MM.1S (cell line): ENCODE data around the gene RPRD1A.

ENCODE experiments used
- DNase-seq: peaks from one replicate; pipeline ENCODE4 v3.0.0-alpha.2; 2015
- H2AFZ ChIP-seq: fragments of 300-600 bp; sonication (generic); 2 replicates; pipeline ENCODE4 v1.6.0; 2016; ENCODE audit warnings: antibody characterized with exemption, low read length
- H3F3A ChIP-seq: fragments of 300-600 bp; sonication (generic); 2 replicates; pipeline ENCODE4 v1.6.1; 2016; ENCODE audit warnings: mild to moderate bottlenecking, antibody characterized with exemption, low read length, moderate library complexity, mixed read lengths; ENCODE audit not compliant: insufficient read depth
- H3K27ac ChIP-seq: fragments of 300-600 bp; sonication (generic); 2 replicates; pipeline ENCODE4 v1.5.1; 2016; ENCODE audit warnings: mild to moderate bottlenecking, low read length
- H3K27me3 ChIP-seq: fragments of 300-600 bp; sonication (generic); replicated peaks from 2 replicates; pipeline ENCODE4 v1.6.0; 2016; ENCODE audit warnings: low read length; ENCODE audit not compliant: insufficient read depth
- H3K36me3 ChIP-seq: fragments of 300-600 bp; sonication (generic); replicated peaks from 2 replicates; pipeline ENCODE4 v1.6.1; 2016; ENCODE audit warnings: mild to moderate bottlenecking, low read length, mixed read lengths; ENCODE audit not compliant: insufficient read depth
- H3K4me1 ChIP-seq: fragments of 300-600 bp; sonication (generic); 2 replicates; pipeline ENCODE4 v1.6.1; 2016; ENCODE audit warnings: low read length, mixed read lengths
- H3K4me2 ChIP-seq: fragments of 300-600 bp; sonication (generic); 2 replicates; pipeline ENCODE4 v1.6.0; 2016; ENCODE audit warnings: low read depth, low read length
- H3K4me3 ChIP-seq: fragments of 300-600 bp; sonication (generic); 2 replicates; pipeline ENCODE4 v1.5.1; 2016; ENCODE audit warnings: low read length, mixed read lengths
- H3K79me2 ChIP-seq: fragments of 300-600 bp; sonication (generic); 2 replicates; pipeline ENCODE4 v1.6.1; 2016; ENCODE audit warnings: mixed run types, low read length, mixed read lengths
- H3K9ac ChIP-seq: fragments of 300-600 bp; sonication (generic); 2 replicates; pipeline ENCODE4 v1.6.1; 2016; ENCODE audit warnings: low read length, mixed read lengths
- H3K9me2 ChIP-seq: fragments of 300-600 bp; sonication (generic); replicated peaks from 2 replicates; pipeline ENCODE4 v1.6.1; 2016; ENCODE audit warnings: mild to moderate bottlenecking, low read length, mixed read lengths; ENCODE audit not compliant: insufficient read depth
- H3K9me3 ChIP-seq: fragments of 300-600 bp; sonication (generic); replicated peaks from 2 replicates; pipeline ENCODE4 v1.6.1; 2016; ENCODE audit warnings: mild to moderate bottlenecking, low read length, mixed read lengths; ENCODE audit not compliant: insufficient read depth
- H4K20me1 ChIP-seq: fragments of 300-600 bp; sonication (generic); 2 replicates; pipeline ENCODE4 v1.6.1; 2016; ENCODE audit warnings: mild to moderate bottlenecking, low read length, moderate library complexity, mixed read lengths; ENCODE audit not compliant: insufficient read depth
- CTCF ChIP-seq: fragments of 300-600 bp; sonication (generic); IDR thresholded peaks from 2 replicates; pipeline ENCODE4 v1.5.1; 2016; ENCODE audit warnings: antibody characterized with exemption, low read length, mixed read lengths
- EZH2 ChIP-seq: fragments of 300-600 bp; sonication (generic); optimal IDR thresholded peaks from 2 replicates; pipeline ENCODE3; 2017; ENCODE audit warnings: low read depth, mild to moderate bottlenecking, antibody characterized with exemption, low read length, mixed read lengths
- EZH2phosphoT487 ChIP-seq: fragments of 300-600 bp; sonication (generic); IDR thresholded peaks from 2 replicates; pipeline ENCODE4 v1.6.1; 2018; ENCODE audit warnings: antibody characterized with exemption, low read length

Gene RPRD1A

GRCh38 chr18:35949903-35950627 lies 117.3 kb downstream of the RPRD1A start:
- Histone ChIP-seq H3K4me1 (no peaks in the 10 kb centered on the region), H3K9me2 (no peaks in the 10 kb centered on the region), H3K9me3 (no peaks in the 10 kb centered on the region), H3K9ac (no peak overlapping the region), H3K36me3 (no peaks in the 10 kb centered on the region), H3K4me2 (peak overlapping the region; percentile 51; the same call in 1 of the 2 replicates), H4K20me1 (no peaks in the 10 kb centered on the region), H3F3A (peaks cover 10% of the 10 kb centered on the region), H3K27me3 (no peaks in the 10 kb centered on the region), H3K4me3 (no peak overlapping the region), H3K79me2 (no peaks in the 10 kb centered on the region), H3K27ac (no peak overlapping the region), H2AFZ (peak overlapping the region; percentile 30; the same call in 1 of the 2 replicates)
- DNase-seq, result peak; percentile 37
- TF ChIP-seq CTCF (peak; percentile 83), EZH2 (no peak)

- Histone ChIP-seq H3K9ac (no peak overlapping the region), H3K9me2 (no peaks in the 10 kb centered on the region), H4K20me1 (no peaks in the 10 kb centered on the region), H3K4me1 (no peaks in the 10 kb centered on the region), H3K4me3 (no peak overlapping the region), H3K79me2 (no peaks in the 10 kb centered on the region), H2AFZ (no peak overlapping the region), H3K4me2 (no peak overlapping the region), H3F3A (peaks cover 9% of the 10 kb centered on the region), H3K9me3 (no peaks in the 10 kb centered on the region), H3K27me3 (no peaks in the 10 kb centered on the region), H3K36me3 (no peaks in the 10 kb centered on the region), H3K27ac (no peak overlapping the region)
- no peak for DNase-seq
- TF ChIP-seq EZH2 (no peak), EZH2phosphoT487 (no peak), CTCF (no peak)
Observed at GRCh38 chr18:35949090-35949489, 118.3 kb downstream of the RPRD1A start.

GRCh38 chr18:35948080-35948479 lies 119.3 kb downstream of the RPRD1A start:
- TF ChIP-seq CTCF, result no peak
- no peak for TF ChIP-seq EZH2
- TF ChIP-seq EZH2phosphoT487, result no peak
- Histone ChIP-seq H3K9me3 (no peaks in the 10 kb centered on the region), H3K27ac (no peak overlapping the region), H3K9me2 (no peaks in the 10 kb centered on the region), H2AFZ (no peak overlapping the region), H3K36me3 (no peaks in the 10 kb centered on the region), H3F3A (no peaks in the 10 kb centered on the region), H3K4me2 (no peak overlapping the region), H3K27me3 (no peaks in the 10 kb centered on the region), H3K4me3 (no peak overlapping the region), H3K4me1 (no peaks in the 10 kb centered on the region), H4K20me1 (no peaks in the 10 kb centered on the region), H3K9ac (no peak overlapping the region), H3K79me2 (no peaks in the 10 kb centered on the region)
- no peak for DNase-seq
